Thymus (tissue), 14 donors: ENCODE data around the gene CCDC106. TPM values are rescaled to one million over a fixed set of nuclear protein-coding genes. Genes with fewer than 3 reads are reported as not detected.
A peak's percentile ranks its signal among the peaks of the same experiment; 100 is the strongest.

ENCODE experiments used
- DNase-seq, 9 donors: peaks; one replicate each; pipeline ENCODE4 v3.0.0-alpha.2; 2013; ENCODE audit warnings: low spot score in 9 of 9, low read depth in 6 of 9, missing footprints in 1 of 9
- H3K27ac ChIP-seq, 2 donors: one replicate each; pipeline ENCODE4 v1.5.1; 2013; ENCODE audit warnings: control low read depth in 1 of 2, low read depth in 1 of 2, low read length in 1 of 2, mild to moderate bottlenecking in 1 of 2, moderate library complexity in 1 of 2
- H3K27me3 ChIP-seq, 2 donors: one replicate each; pipeline ENCODE4 v1.5.1; 2013; ENCODE audit warnings: low read length in 1 of 2; ENCODE audit not compliant: control insufficient read depth in 2 of 2, insufficient read depth in 1 of 2
- H3K36me3 ChIP-seq, 2 donors: one replicate each; pipeline ENCODE4 v1.5.1; 2013; ENCODE audit warnings: low read length in 1 of 2, mild to moderate bottlenecking in 1 of 2, moderate library complexity in 1 of 2; ENCODE audit not compliant: control insufficient read depth in 2 of 2, insufficient read depth in 2 of 2
- H3K4me1 ChIP-seq, 2 donors: one replicate each; pipeline ENCODE4 v1.5.1; 2013; ENCODE audit warnings: low read length in 2 of 2; ENCODE audit not compliant: control insufficient read depth in 2 of 2, insufficient read depth in 2 of 2
- H3K4me3 ChIP-seq, 2 donors: one replicate each; pipeline ENCODE4 v1.5.1; 2013; ENCODE audit warnings: low read length in 2 of 2, control low read depth in 1 of 2, mild to moderate bottlenecking in 1 of 2
- H3K9me3 ChIP-seq, 2 donors: one replicate each; pipeline ENCODE4 v1.5.1; 2013; ENCODE audit warnings: low read length in 1 of 2, mild to moderate bottlenecking in 1 of 2; ENCODE audit not compliant: control insufficient read depth in 2 of 2, insufficient read depth in 1 of 2
- WGBS: extraction: QIAGEN DNeasy Blood & Tissue Kit; methylation state at CpG from one replicate; pipeline ENCODE4 v1.1.7; 2013; 5-methylcytosine and 5-hydroxymethylcytosine counted together
- long read RNA-seq, 10 donors: transcript quantifications; one replicate each; lab custom pipeline, GENCODE V29; 2026
- polyA plus RNA-seq: library from polyadenylated mRNA; stranded (reverse); fragments of 200-250 nt; gene quantifications from one replicate; pipeline ENCODE4 v1.2.3, GENCODE V29; 2013
- total RNA-seq: library from RNA; stranded (reverse); fragments of 120-200 nt; gene quantifications from one replicate; pipeline ENCODE4 v1.2.4, GENCODE V29; 2013
- donor health status: healthy.

CCDC106 gene
- total RNA-seq (6.2 TPM), polyA plus RNA-seq (17.2 TPM)
- long read RNA-seq, donor 1, result 0 reads
- long read RNA-seq, donor 2, partial matches to known transcripts, result 5 of 14 reads
- long read RNA-seq, donor 2, other reads (novel, unspliced or antisense), result 0 of 14 reads
- long read RNA-seq, donor 3, transcript CCDC106-202 (5 exons, 2,162 nt), result major isoform, 5 of 10 reads
- long read RNA-seq, donor 3, partial matches to known transcripts, result 0 of 10 reads
- long read RNA-seq, donor 3, other reads (novel, unspliced or antisense), result 0 of 10 reads
- long read RNA-seq, donor 4, partial matches to known transcripts, result 0 of 3 reads
- long read RNA-seq, donor 4, other reads (novel, unspliced or antisense), result 0 of 3 reads
- long read RNA-seq, donor 5, partial matches to known transcripts, result 0 of 6 reads
- long read RNA-seq, donor 5, other reads (novel, unspliced or antisense), result 0 of 6 reads
- long read RNA-seq, donor 6, partial matches to known transcripts, result 0 of 3 reads
- long read RNA-seq, donor 6, other reads (novel, unspliced or antisense), result 0 of 3 reads
- long read RNA-seq, donor 7, partial matches to known transcripts, result 0 of 4 reads
- long read RNA-seq, donor 7, other reads (novel, unspliced or antisense), result 0 of 4 reads
- long read RNA-seq, donor 8, result 0 reads
- long read RNA-seq, donor 9, partial matches to known transcripts, result 0 of 3 reads
- long read RNA-seq, donor 9, other reads (novel, unspliced or antisense), result 0 of 3 reads
- long read RNA-seq, donor 10, partial matches to known transcripts, result 0 of 5 reads
- long read RNA-seq, donor 10, other reads (novel, unspliced or antisense), result 0 of 5 reads

DNA sequence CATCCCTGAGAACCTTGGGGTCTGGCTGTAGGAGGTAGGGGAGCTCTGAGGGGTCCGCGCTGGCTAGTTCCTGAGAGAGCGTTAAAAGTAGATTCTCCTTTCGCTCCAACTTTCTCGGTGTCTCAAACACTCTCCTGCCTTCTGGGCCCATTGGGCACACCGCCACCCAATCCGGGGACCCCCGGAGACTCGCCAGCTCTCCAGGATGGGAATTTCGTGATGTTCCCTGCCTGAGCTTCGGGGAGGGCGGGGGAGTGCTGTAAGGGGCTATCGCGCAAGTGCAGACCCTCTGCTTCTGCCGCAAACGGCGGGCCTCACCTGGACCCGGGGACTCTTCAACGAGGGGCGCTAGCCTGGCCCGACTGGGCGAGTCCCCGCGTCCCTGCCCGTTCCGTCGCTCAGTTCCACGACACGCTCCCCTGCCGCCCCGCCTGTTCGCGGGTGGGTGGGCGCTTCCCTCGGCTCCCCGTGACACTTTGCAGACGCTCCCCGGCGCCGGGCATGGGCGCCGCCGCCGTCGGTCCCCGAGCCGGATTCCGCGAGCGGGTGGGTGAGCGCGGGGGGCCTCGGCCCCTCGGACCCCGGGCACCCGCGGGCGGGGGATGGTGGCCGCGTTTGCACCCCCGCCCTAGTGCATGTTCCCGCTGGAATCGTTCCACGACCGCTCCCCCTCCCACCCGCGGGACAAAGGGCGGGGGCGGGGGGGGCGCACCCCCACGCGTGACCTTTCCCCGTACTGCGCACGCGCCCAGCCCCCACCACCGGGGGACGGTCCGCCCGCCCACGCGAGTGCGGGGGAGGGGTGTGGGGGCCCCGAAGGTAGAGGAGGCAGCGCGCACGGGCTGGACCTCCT, at the start of gene CCDC106:
CCDC106 (plus strand) TSS at position 481 of the 853 bp plus-strand sequence. CDS start 835 bp downstream, outside the sequence.
- H3K27ac ChIP-seq, result peak within 1 kb of the TSS; percentile 62 to 73
- peak in 2 of 9 donors; percentile 60 to 82 for DNase-seq
- peaks cover 0 to 3% of the 10 kb centered on the region in 2 donors for H3K27me3 ChIP-seq
- WGBS, result 1% methylated on average over 87 of the region's 87 CpGs
- peak within 1 kb of the TSS; percentile 57 to 73 for H3K4me3 ChIP-seq
- peaks cover 12 to 14% of the 10 kb centered on the region in 2 donors for H3K36me3 ChIP-seq
- H3K9me3 ChIP-seq, result peaks cover 0 to 4% of the 10 kb centered on the region in 2 donors
- peaks cover 22 to 42% of the 10 kb centered on the region in 2 donors for H3K4me1 ChIP-seq

GRCh38 chr19:55598719-55599467, 49.1 kb upstream of the CCDC106 start:
- peak overlapping the region; percentile 95 to 100 for H3K27ac ChIP-seq
- peaks cover 7 to 24% of the 10 kb centered on the region in 2 donors for H3K4me1 ChIP-seq
- whole genome bisulfite sequencing, result 8% methylated on average over 26 of the region's 26 CpGs
- H3K4me3 ChIP-seq, result peak overlapping the region; percentile 75 to 92
- H3K9me3 ChIP-seq, result peaks cover 1 to 7% of the 10 kb centered on the region in 2 donors
- H3K36me3 ChIP-seq, result peaks cover 25 to 28% of the 10 kb centered on the region in 2 donors
- no peaks in the 10 kb centered on the region for H3K27me3 ChIP-seq
- DNase-seq, result peak; percentile 72 to 93 (median 83)

- 0% methylated on average over 23 of the region's 23 CpGs for WGBS
- peaks cover 8 to 29% of the 10 kb centered on the region in 2 donors for H3K4me1 ChIP-seq
Measured at GRCh38 chr19:55599468-55599841, 48.6 kb upstream of the CCDC106 start, which contains the start of gene FIZ1. Gene FIZ1, minus strand, starts transcription at chr19:55599517. Its CDS starts 1,652 bp downstream, at chr19:55597865.

GRCh38 chr19:55599842-55600661, 48.0 kb upstream of the CCDC106 start, which contains the start of gene ZNF524:
Gene ZNF524, plus strand, starts transcription at chr19:55600288. Its CDS starts 1,825 bp downstream, at chr19:55602113.
- H3K36me3 ChIP-seq, result peaks cover 21 to 23% of the 10 kb centered on the region in 2 donors
- WGBS, result under 1% methylated on average over 95 of the region's 97 CpGs
- DNase-seq, result peak; percentile 92 to 99 (median 96)
- H3K9me3 ChIP-seq, result peaks cover 0 to 7% of the 10 kb centered on the region in 2 donors
- H3K4me1 ChIP-seq, result peaks cover 12 to 34% of the 10 kb centered on the region in 2 donors
- H3K4me3 ChIP-seq, result peak within 1 kb of the TSS; percentile 75 to 92
- H3K27me3 ChIP-seq, result no peaks in the 10 kb centered on the region
- peak within 1 kb of the TSS; percentile 95 to 100 for H3K27ac ChIP-seq

More at GRCh38 chr19:55599468-55599841, 48.6 kb upstream of the CCDC106 start, which contains the start of gene FIZ1:
- H3K27ac ChIP-seq, result peak within 1 kb of the TSS; percentile 95 to 100
- DNase-seq, result peak; percentile 96 to 100 (median 99)
- peaks cover 1 to 7% of the 10 kb centered on the region in 2 donors for H3K9me3 ChIP-seq
- H3K4me3 ChIP-seq, result peak within 1 kb of the TSS; percentile 75 to 92
- no peaks in the 10 kb centered on the region for H3K27me3 ChIP-seq
- peaks cover 25 to 28% of the 10 kb centered on the region in 2 donors for H3K36me3 ChIP-seq

GRCh38 chr19:55600662-55601028, 47.4 kb upstream of the CCDC106 start:
- Histone ChIP-seq H3K27ac (peak overlapping the region; percentile 95 to 97), H3K36me3 (peaks cover 16 to 19% of the 10 kb centered on the region in 2 donors), H3K4me1 (peaks cover 12 to 34% of the 10 kb centered on the region in 2 donors), H3K9me3 (peaks cover 0 to 7% of the 10 kb centered on the region in 2 donors), H3K4me3 (peak overlapping the region; percentile 61 to 75), H3K27me3 (no peaks in the 10 kb centered on the region)
- WGBS, result 5% methylated on average over 15 of the region's 15 CpGs
- peak in 1 of 9 donors; percentile 13 for DNase-seq

DNA sequence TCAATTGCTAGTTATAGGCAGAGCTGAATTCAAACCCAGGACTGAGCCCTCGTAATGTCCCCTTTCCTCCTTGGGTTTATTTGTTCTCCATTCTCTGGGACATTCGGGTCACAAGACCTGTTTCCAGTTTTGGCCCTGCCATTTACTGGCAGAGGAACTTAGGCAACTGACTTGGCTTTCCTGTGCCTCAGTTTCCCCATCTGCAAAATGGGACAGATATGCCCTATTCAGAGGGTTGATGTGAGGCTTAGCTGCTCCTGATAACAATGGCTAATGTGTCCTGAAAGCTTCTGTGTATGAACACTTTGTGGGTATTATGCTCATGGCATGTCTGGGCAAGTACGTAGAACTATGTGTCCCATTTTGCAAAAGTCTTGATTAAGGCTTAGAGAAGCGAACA, 46.9 kb upstream of the CCDC106 start:
- peaks cover 11 to 15% of the 10 kb centered on the region in 2 donors for H3K36me3 ChIP-seq
- peak overlapping the region; percentile 95 to 97 for H3K27ac ChIP-seq
- no peaks in the 10 kb centered on the region for H3K27me3 ChIP-seq
- H3K4me1 ChIP-seq, result peaks cover 12 to 38% of the 10 kb centered on the region in 2 donors
- peaks cover 0 to 7% of the 10 kb centered on the region in 2 donors for H3K9me3 ChIP-seq
- peak overlapping the region; percentile 61 to 75 for H3K4me3 ChIP-seq
- DNase-seq, result no peak
- 89% methylated on average over 4 of the region's 4 CpGs for WGBS

DNA sequence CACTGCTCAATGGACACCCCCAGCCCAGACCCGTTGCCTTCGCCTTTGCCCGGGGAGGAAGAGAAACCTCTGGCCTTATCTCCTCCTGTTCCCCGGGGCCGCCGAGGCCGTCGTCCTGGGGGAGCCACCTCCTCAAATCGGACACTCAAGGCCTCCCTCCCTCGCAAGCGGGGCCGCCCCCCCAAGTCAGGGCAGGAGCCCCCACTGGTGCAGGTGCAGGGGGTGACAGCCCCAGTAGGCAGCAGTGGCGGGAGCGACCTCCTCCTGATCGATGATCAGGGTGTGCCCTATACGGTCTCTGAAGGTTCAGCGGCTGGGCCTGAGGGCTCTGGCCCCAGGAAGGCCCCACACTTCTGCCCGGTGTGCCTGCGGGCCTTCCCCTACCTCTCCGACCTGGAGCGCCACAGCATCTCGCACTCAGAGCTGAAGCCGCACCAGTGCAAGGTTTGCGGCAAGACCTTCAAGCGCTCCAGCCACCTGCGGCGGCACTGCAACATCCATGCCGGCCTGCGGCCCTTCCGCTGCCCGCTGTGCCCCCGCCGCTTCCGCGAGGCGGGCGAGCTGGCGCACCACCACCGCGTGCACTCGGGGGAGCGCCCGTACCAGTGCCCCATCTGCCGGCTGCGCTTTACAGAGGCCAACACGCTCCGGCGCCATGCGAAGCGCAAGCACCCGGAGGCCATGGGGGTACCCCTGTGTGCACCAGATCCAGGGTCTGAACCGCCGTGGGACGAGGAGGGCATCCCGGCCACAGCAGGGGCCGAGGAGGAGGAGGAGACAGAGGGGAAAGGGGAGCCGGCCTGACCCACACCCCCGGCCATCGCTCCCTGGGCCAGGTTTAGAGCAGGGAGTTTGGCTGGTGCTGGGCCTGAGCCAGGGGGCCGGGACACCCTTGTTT, 45.7 kb upstream of the CCDC106 start:
- peaks cover 1 to 7% of the 10 kb centered on the region in 2 donors for H3K36me3 ChIP-seq
- WGBS, result 99% methylated on average over 60 of the region's 60 CpGs
- H3K27ac ChIP-seq, result no peak overlapping the region
- H3K9me3 ChIP-seq, result peaks cover 0 to 7% of the 10 kb centered on the region in 2 donors
- no peak overlapping the region for H3K4me3 ChIP-seq
- H3K4me1 ChIP-seq, result peaks cover 16 to 49% of the 10 kb centered on the region in 2 donors
- H3K27me3 ChIP-seq, result no peaks in the 10 kb centered on the region
- no peak for DNase-seq
